ENCODE data around the gene NRARP.
"Not testable (repeated sequence)": the region's sequence is repeated elsewhere in the genome, so short reads cannot be mapped to it uniquely, and the experiment has no call there.

NRARP gene

GRCh38 chr9:137266585-137267453 is 35.3 kb downstream of the NRARP start:
- Histone ChIP-seq H3K36me3 (ENCODE audit: control insufficient read depth, insufficient read depth, low read length) (peaks cover 52% of the 10 kb centered on the region), H3K4me3 (ENCODE audit: low read depth, low read length) (no peak overlapping the region), H3K4me1 (ENCODE audit: control insufficient read depth, insufficient read depth, low read length) (no peaks in the 10 kb centered on the region), H3K27me3 (ENCODE audit: control insufficient read depth, insufficient read depth, low read length) (no peaks in the 10 kb centered on the region), H3K9ac (ENCODE audit: low read depth, low read length) (no peak overlapping the region), H3K9me3 (ENCODE audit: control insufficient read depth, insufficient read depth, low read length) (no peaks in the 10 kb centered on the region)

GRCh38 chr9:137266162-137266527 is 35.9 kb downstream of the NRARP start:
- H3K9ac ChIP-seq (ENCODE audit: low read depth, low read length), result no peak overlapping the region
- no peak overlapping the region for H3K4me3 ChIP-seq (ENCODE audit: low read depth, low read length)
- no peaks in the 10 kb centered on the region for H3K27me3 ChIP-seq (ENCODE audit: control insufficient read depth, insufficient read depth, low read length)
- no peaks in the 10 kb centered on the region for H3K9me3 ChIP-seq (ENCODE audit: control insufficient read depth, insufficient read depth, low read length)
- H3K36me3 ChIP-seq (ENCODE audit: control insufficient read depth, insufficient read depth, low read length), result peaks cover 52% of the 10 kb centered on the region
- no peaks in the 10 kb centered on the region for H3K4me1 ChIP-seq (ENCODE audit: control insufficient read depth, insufficient read depth, low read length)

GRCh38 chr9:137265496-137266161 is 36.4 kb downstream of the NRARP start:
- Histone ChIP-seq H3K36me3 (ENCODE audit: control insufficient read depth, insufficient read depth, low read length) (peaks cover 50% of the 10 kb centered on the region), H3K27me3 (ENCODE audit: control insufficient read depth, insufficient read depth, low read length) (no peaks in the 10 kb centered on the region), H3K9ac (ENCODE audit: low read depth, low read length) (no peak overlapping the region), H3K4me1 (ENCODE audit: control insufficient read depth, insufficient read depth, low read length) (no peaks in the 10 kb centered on the region), H3K9me3 (ENCODE audit: control insufficient read depth, insufficient read depth, low read length) (no peaks in the 10 kb centered on the region), H3K4me3 (ENCODE audit: low read depth, low read length) (no peak overlapping the region)

DNA sequence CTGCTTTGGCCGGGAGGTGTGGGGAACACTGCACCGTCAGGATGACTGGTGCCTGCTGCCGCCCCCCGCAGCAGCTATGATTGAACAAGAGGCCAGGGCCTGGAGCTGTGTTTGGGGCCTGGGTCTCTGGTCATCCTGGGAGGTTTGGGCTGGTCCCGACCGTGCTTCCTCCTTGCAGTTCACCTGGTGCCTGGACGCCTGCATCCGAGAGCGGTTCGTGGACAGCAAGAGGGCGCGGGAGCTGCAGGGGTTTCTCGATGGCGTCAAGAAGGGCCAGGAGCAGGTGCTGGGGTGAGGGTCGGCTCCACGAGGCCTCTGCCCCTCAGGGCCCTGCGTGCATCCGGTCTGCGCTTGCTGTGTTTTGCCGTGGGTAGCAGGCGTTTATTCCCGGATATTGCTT is 38.0 kb downstream of the NRARP start:
- no peaks in the 10 kb centered on the region for H3K4me1 ChIP-seq (ENCODE audit: control insufficient read depth, insufficient read depth, low read length)
- H3K9ac ChIP-seq (ENCODE audit: low read depth, low read length), result no peak overlapping the region
- no peaks in the 10 kb centered on the region for H3K9me3 ChIP-seq (ENCODE audit: control insufficient read depth, insufficient read depth, low read length)
- H3K36me3 ChIP-seq (ENCODE audit: control insufficient read depth, insufficient read depth, low read length), result peaks cover 50% of the 10 kb centered on the region
- no peaks in the 10 kb centered on the region for H3K27me3 ChIP-seq (ENCODE audit: control insufficient read depth, insufficient read depth, low read length)
- H3K4me3 ChIP-seq (ENCODE audit: low read depth, low read length), result no peak overlapping the region

- no peaks in the 10 kb centered on the region for H3K4me1 ChIP-seq (ENCODE audit: control insufficient read depth, insufficient read depth, low read length)
- no peaks in the 10 kb centered on the region for H3K27me3 ChIP-seq (ENCODE audit: control insufficient read depth, insufficient read depth, low read length)
- no peak overlapping the region for H3K9ac ChIP-seq (ENCODE audit: low read depth, low read length)
- no peaks in the 10 kb centered on the region for H3K9me3 ChIP-seq (ENCODE audit: control insufficient read depth, insufficient read depth, low read length)
- peaks cover 49% of the 10 kb centered on the region for H3K36me3 ChIP-seq (ENCODE audit: control insufficient read depth, insufficient read depth, low read length)
- H3K4me3 ChIP-seq (ENCODE audit: low read depth, low read length), result no peak overlapping the region
These were observed 38.6 kb downstream of the NRARP start for GRCh38 chr9:137263506-137263905.

DNA sequence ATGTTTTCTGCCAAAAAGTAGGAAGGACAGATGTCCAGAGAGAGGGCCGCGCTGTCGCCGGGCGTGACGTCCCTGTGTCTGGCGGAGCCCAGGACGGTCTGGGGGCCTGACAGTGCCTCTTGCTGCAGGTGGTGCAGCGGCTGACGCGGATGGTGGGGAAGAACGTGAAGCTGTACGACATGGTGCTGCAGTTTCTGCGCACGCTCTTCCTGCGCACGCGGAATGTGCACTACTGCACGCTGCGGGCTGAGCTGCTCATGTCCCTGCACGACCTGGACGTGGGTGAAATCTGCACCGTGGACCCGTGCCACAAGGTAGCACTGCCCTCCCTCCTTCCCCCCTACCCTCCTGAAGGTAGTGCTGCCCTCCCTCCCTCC is 39.2 kb downstream of the NRARP start:
- Histone ChIP-seq H3K36me3 (ENCODE audit: control insufficient read depth, insufficient read depth, low read length) (peaks cover 47% of the 10 kb centered on the region), H3K4me3 (ENCODE audit: low read depth, low read length) (no peak overlapping the region), H3K9ac (ENCODE audit: low read depth, low read length) (no peak overlapping the region), H3K27me3 (ENCODE audit: control insufficient read depth, insufficient read depth, low read length) (no peaks in the 10 kb centered on the region), H3K9me3 (ENCODE audit: control insufficient read depth, insufficient read depth, low read length) (no peaks in the 10 kb centered on the region), H3K4me1 (ENCODE audit: control insufficient read depth, insufficient read depth, low read length) (no peaks in the 10 kb centered on the region)

DNA sequence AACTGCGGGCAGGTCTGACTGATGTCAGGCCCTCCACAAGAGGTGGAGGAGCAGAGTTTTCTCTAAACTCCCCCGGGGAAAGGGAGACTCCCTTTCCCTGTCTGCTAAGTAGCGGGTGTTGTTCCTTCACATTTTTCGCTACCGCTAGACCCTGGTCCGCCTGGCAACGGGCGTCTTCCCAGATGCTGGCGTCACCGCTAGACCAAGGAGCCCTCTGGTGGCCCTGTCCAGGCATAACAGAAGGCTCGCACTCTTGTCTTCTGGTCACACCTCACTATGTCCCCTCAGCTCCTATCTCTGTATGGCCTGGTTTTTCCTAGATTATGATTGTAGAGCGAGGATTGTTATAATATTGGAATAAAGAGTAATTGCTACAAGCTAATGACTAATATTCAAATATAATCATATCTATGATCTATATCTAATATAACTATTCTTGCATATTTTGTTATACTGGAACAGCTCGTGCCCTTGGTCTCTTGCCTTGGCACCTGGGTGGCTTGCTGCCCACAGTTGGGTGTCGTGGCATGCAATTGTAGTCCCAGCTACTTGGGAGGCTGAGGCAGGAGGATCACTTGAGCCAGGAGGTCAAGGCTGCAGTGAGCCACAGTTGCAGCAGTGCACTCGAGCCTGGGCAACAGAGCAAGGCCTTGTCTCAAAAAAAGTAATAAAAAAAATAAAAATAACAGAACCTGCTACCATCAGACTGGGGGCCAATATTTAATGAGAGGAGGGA is 39.7 kb downstream of the NRARP start:
- H3K9me3 ChIP-seq (ENCODE audit: control insufficient read depth, insufficient read depth, low read length); H3K4me3 ChIP-seq (ENCODE audit: low read depth, low read length); H3K9ac ChIP-seq (ENCODE audit: low read depth, low read length); H3K27me3 ChIP-seq (ENCODE audit: control insufficient read depth, insufficient read depth, low read length); H3K4me1 ChIP-seq (ENCODE audit: control insufficient read depth, insufficient read depth, low read length): not testable (repeated sequence)
- H3K36me3 ChIP-seq (ENCODE audit: control insufficient read depth, insufficient read depth, low read length), result peaks cover 47% of the 10 kb centered on the region

GRCh38 chr9:137256856-137257255 is 45.2 kb downstream of the NRARP start:
- Histone ChIP-seq H3K9me3 (ENCODE audit: control insufficient read depth, insufficient read depth, low read length) (no peaks in the 10 kb centered on the region), H3K4me1 (ENCODE audit: control insufficient read depth, insufficient read depth, low read length) (peaks cover 4% of the 10 kb centered on the region), H3K36me3 (ENCODE audit: control insufficient read depth, insufficient read depth, low read length) (peaks cover 15% of the 10 kb centered on the region), H3K4me3 (ENCODE audit: low read depth, low read length) (no peak overlapping the region), H3K9ac (ENCODE audit: low read depth, low read length) (no peak overlapping the region), H3K27me3 (ENCODE audit: control insufficient read depth, insufficient read depth, low read length) (no peaks in the 10 kb centered on the region)

- no peaks in the 10 kb centered on the region for H3K9me3 ChIP-seq (ENCODE audit: control insufficient read depth, insufficient read depth, low read length)
- H3K9ac ChIP-seq (ENCODE audit: low read depth, low read length), result no peak overlapping the region
- H3K4me1 ChIP-seq (ENCODE audit: control insufficient read depth, insufficient read depth, low read length), result peaks cover 4% of the 10 kb centered on the region
- H3K36me3 ChIP-seq (ENCODE audit: control insufficient read depth, insufficient read depth, low read length), result peaks cover 15% of the 10 kb centered on the region
- H3K4me3 ChIP-seq (ENCODE audit: low read depth, low read length), result peak overlapping the region; percentile 80
- H3K27me3 ChIP-seq (ENCODE audit: control insufficient read depth, insufficient read depth, low read length), result no peaks in the 10 kb centered on the region
These were observed 45.7 kb downstream of the NRARP start for GRCh38 chr9:137256362-137256761.

DNA sequence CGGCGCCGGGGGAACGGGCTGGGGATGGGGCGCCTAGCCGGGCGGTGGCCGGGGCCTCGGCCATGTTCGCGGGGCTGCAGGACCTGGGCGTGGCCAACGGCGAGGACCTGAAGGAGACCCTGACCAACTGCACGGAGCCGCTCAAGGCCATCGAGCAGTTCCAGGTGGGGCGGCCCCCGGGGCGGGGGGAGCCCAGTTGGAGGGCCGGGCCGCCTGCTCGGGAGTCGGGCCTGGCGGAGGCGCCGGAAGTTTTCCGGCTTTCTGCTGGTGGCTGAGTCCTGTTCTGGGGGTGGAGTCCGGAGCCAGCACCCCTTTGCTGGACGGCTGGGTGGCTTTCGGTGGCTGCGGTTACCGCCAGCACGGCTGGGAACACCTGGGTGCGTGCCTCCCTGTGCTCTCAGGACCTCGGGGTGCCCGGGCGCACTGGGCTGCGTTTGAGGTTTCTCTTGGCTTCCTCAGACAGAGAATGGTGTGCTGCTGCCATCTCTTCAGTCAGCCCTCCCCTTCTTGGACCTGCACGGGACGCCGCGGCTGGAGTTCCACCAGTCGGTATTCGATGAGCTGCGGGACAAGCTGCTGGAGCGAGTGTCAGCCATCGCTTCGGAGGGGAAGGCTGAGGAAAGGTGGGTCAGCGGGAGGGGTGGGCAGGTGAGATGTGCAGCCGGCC is 46.5 kb downstream of the NRARP start:
- no peaks in the 10 kb centered on the region for H3K27me3 ChIP-seq (ENCODE audit: control insufficient read depth, insufficient read depth, low read length)
- H3K9ac ChIP-seq (ENCODE audit: low read depth, low read length), result peak overlapping the region; percentile 79
- H3K4me3 ChIP-seq (ENCODE audit: low read depth, low read length), result peak overlapping the region; percentile 80
- peaks cover 15% of the 10 kb centered on the region for H3K36me3 ChIP-seq (ENCODE audit: control insufficient read depth, insufficient read depth, low read length)
- no peaks in the 10 kb centered on the region for H3K9me3 ChIP-seq (ENCODE audit: control insufficient read depth, insufficient read depth, low read length)
- peaks cover 4% of the 10 kb centered on the region for H3K4me1 ChIP-seq (ENCODE audit: control insufficient read depth, insufficient read depth, low read length)

- Histone ChIP-seq H3K4me3 (ENCODE audit: low read depth, low read length) (peak within 1 kb of the TSS; percentile 86), H3K9me3 (ENCODE audit: control insufficient read depth, insufficient read depth, low read length) (no peaks in the 10 kb centered on the region), H3K27me3 (ENCODE audit: control insufficient read depth, insufficient read depth, low read length) (no peaks in the 10 kb centered on the region), H3K9ac (ENCODE audit: low read depth, low read length) (peak within 1 kb of the TSS; percentile 81), H3K4me1 (ENCODE audit: control insufficient read depth, insufficient read depth, low read length) (peaks cover 4% of the 10 kb centered on the region), H3K36me3 (ENCODE audit: control insufficient read depth, insufficient read depth, low read length) (peaks cover 15% of the 10 kb centered on the region)
These were observed 47.2 kb downstream of the NRARP start, which contains the start of gene NELFB for GRCh38 chr9:137254624-137255447. TSS of gene NELFB (plus strand) at chr9:137255327.
